Measurements from ENCODE around the gene EPHB2. TPM values are rescaled to one million over a fixed set of nuclear protein-coding genes. Genes with fewer than 3 reads are reported as not detected.

EPHB2 gene
- total and polyA plus RNA-seq, 8 donors = 0.13 to 88.1 (median 2.6) TPM; not detected in 1

DNA sequence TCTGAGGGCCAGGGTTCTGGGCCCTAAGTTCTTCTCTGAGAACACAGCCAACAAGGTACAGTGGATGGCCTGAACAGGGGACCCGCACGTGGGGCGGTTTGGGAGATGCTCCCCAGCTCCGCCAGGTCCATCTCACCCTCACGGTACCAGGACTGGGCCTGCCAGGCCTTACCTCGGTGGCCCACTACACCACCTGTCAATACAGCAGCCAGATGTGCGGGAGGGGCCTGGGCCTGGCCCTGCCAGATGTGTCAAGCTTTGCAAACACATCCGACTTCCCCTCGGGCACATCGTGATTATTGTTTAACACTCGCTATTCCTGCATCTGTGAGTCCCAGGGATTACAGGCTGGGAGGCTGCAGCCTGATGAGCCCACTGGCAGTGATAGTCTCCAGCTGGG lies 139.6 kb downstream of the EPHB2 start:
- H3K4me1 ChIP-seq = no peaks in the 10 kb centered on the region
- H3K9me3 ChIP-seq = no peaks in the 10 kb centered on the region
- H3K4me3 ChIP-seq = no peak overlapping the region
- H3K27ac ChIP-seq = no peak overlapping the region
- 71 to 76% (median 71%) methylated on average over 11 of the region's 11 CpGs for WGBS, 5 donors
- intact Hi-C loops (cut with DNase I; ENCODE audit: low total_unique reads) = no loop called here
- peaks cover 0 to 23% (median 0%) of the 10 kb centered on the region in 3 donors for H3K27me3 ChIP-seq
- H3K36me3 ChIP-seq = no peaks in the 10 kb centered on the region
- TF ChIP-seq POLR2AphosphoS5 (IDR thresholded peaks at IDR 0.05) (no peak), POLR2A (IDR thresholded peaks at IDR 0.05) (no peak), EP300 (IDR thresholded peaks at IDR 0.05) (no peak)
- TF ChIP-seq, protein P1, sequence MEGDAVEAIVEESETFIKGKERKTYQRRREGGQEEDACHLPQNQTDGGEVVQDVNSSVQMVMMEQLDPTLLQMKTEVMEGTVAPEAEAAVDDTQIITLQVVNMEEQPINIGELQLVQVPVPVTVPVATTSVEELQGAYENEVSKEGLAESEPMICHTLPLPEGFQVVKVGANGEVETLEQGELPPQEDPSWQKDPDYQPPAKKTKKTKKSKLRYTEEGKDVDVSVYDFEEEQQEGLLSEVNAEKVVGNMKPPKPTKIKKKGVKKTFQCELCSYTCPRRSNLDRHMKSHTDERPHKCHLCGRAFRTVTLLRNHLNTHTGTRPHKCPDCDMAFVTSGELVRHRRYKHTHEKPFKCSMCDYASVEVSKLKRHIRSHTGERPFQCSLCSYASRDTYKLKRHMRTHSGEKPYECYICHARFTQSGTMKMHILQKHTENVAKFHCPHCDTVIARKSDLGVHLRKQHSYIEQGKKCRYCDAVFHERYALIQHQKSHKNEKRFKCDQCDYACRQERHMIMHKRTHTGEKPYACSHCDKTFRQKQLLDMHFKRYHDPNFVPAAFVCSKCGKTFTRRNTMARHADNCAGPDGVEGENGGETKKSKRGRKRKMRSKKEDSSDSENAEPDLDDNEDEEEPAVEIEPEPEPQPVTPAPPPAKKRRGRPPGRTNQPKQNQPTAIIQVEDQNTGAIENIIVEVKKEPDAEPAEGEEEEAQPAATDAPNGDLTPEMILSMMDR (IDR thresholded peaks at IDR 0.05) = no peak
- DNase-seq = no peak

DNA sequence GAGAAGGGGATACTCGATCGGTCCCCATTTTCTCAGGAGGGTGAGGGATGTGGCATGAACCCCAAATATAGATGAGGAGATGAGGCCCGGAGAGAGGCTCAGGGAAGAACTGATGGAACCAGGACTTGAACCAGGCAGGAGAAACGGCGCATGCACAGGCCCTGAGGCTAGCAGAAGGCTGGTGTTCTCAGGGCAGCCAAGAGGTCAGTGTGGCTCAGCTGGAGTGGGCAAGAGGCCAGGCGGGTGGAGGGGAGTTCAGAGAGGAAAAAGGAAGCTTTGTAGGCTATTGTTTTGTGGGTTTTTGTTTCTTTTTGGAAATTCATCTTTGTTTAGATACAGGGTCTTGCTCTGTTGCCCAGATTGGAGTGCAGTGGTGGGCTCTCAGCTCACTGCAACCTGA lies 140.0 kb downstream of the EPHB2 start:
- Histone ChIP-seq H3K27me3 (peaks cover 0 to 23% (median 0%) of the 10 kb centered on the region in 3 donors), H3K36me3 (no peaks in the 10 kb centered on the region), H3K9me3 (no peaks in the 10 kb centered on the region), H3K4me1 (no peaks in the 10 kb centered on the region), H3K27ac (peak overlapping the region in 1 of 5 donors; percentile 1), H3K4me3 (no peak overlapping the region)
- DNase-seq = no peak
- intact Hi-C loops (cut with DNase I; ENCODE audit: low total_unique reads) = no loop called here
- TF ChIP-seq POLR2A (IDR thresholded peaks at IDR 0.05) = no peak
- no peak for TF ChIP-seq POLR2AphosphoS5 (IDR thresholded peaks at IDR 0.05)
- no peak for TF ChIP-seq EP300 (IDR thresholded peaks at IDR 0.05)
- TF ChIP-seq, protein P1 (IDR thresholded peaks at IDR 0.05) = no peak
- 53 to 79% (median 73%) methylated on average over 6 of the region's 6 CpGs for WGBS, 5 donors

DNA sequence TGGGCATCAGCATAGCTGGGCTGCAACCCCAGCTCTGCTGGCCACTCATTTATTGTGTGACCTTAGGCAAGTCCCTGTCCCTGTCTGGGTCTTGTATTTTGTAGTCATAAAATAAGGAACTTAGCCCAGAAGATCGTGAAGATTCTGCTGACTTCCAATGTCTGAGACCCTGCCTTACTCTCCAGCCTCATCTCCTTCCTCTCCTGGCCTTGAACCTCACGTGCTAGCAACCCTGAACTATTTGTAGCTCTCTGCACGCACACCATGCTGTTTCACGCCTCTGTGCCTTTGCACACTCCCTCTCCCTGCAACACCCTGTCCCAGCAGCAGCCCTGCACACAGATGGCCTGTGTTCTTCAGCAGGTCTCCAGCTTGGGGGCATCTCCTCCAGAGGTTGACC lies 140.9 kb downstream of the EPHB2 start:
- intact Hi-C loops (cut with DNase I; ENCODE audit: low total_unique reads) = no loop called here
- no peak for TF ChIP-seq POLR2A (IDR thresholded peaks at IDR 0.05)
- TF ChIP-seq, protein P1 (IDR thresholded peaks at IDR 0.05) = no peak
- no peak for TF ChIP-seq POLR2AphosphoS5 (IDR thresholded peaks at IDR 0.05)
- TF ChIP-seq EP300 (IDR thresholded peaks at IDR 0.05) = no peak
- Histone ChIP-seq H3K4me1 (no peaks in the 10 kb centered on the region), H3K36me3 (no peaks in the 10 kb centered on the region), H3K27me3 (peaks cover 0 to 16% (median 0%) of the 10 kb centered on the region in 3 donors), H3K27ac (peak overlapping the region in 1 of 5 donors; percentile 1), H3K4me3 (no peak overlapping the region), H3K9me3 (no peaks in the 10 kb centered on the region)
- 71 to 85% (median 83%) methylated on average over 4 of the region's 4 CpGs for WGBS, 5 donors
- DNase-seq = no peak

DNA sequence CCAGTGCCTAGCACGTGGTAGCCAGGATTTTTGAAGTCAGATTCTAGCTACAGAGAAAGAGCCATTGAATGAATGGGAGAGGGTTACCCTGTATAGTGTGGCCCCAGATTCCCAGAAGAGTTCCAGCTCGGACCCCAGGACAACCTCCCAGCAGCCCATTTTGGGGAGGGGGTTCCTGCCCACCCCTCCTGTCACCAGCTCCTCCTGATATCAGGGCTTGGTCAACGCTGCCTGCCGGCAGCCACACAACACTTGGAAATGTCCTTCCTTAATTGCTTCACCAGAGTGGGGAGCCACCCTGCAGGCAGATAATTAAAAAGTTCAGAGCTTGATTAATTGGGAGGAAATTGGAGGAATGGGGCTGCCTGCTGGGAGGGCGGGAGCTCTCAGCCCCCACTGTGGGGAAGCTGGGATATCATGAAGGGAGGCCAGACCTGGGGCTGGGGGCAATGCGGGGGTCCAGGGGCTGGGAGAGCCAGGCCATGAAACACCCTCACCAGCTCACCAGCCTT lies 141.6 kb downstream of the EPHB2 start:
- intact Hi-C loops (cut with DNase I; ENCODE audit: low total_unique reads) = no loop called here
- no peak for DNase-seq
- H3K4me1 ChIP-seq = no peaks in the 10 kb centered on the region
- no peaks in the 10 kb centered on the region for H3K36me3 ChIP-seq
- no peak overlapping the region for H3K4me3 ChIP-seq
- TF ChIP-seq POLR2AphosphoS5 (IDR thresholded peaks at IDR 0.05) (no peak), EP300 (IDR thresholded peaks at IDR 0.05) (no peak), POLR2A (IDR thresholded peaks at IDR 0.05) (no peak)
- TF ChIP-seq, protein P1 (IDR thresholded peaks at IDR 0.05) = no peak
- H3K27ac ChIP-seq = no peak overlapping the region
- no peaks in the 10 kb centered on the region for H3K9me3 ChIP-seq
- WGBS, 5 donors = 81 to 87% (median 84%) methylated on average over 5 to 6 of the region's 6 CpGs
- peaks cover 0 to 16% (median 0%) of the 10 kb centered on the region in 3 donors for H3K27me3 ChIP-seq
